IMR-90 (cell line): ENCODE data around the gene PDGFC.
A peak's percentile ranks its signal among the peaks of the same experiment; 100 is the strongest.

Experiments
- BHLHE40 ChIP-seq: fragments of 150-350 bp; IDR thresholded peaks from 2 replicates; pipeline ENCODE4 v1.6.1; 2016; ENCODE audit warnings: mild to moderate bottlenecking, low read depth, low read length
- CHD1 ChIP-seq: IDR thresholded peaks from 2 replicates; pipeline ENCODE4 v1.6.1; 2012; ENCODE audit warnings: low read depth, low read length, improper control_type of control experiment
- MXI1 ChIP-seq: IDR thresholded peaks from 2 replicates; pipeline ENCODE4 v1.6.1; 2012; ENCODE audit warnings: low read depth, mild to moderate bottlenecking, low read length, moderate library complexity, borderline replicate concordance
- NFE2L2 ChIP-seq: fragments of 150-350 bp; IDR thresholded peaks from 2 replicates; pipeline ENCODE4 v1.6.1; 2016; ENCODE audit warnings: low read depth, mild to moderate bottlenecking, low read length
- POLR2A ChIP-seq: IDR thresholded peaks from 2 replicates; pipeline ENCODE4 v1.6.1; 2012; ENCODE audit warnings: mild to moderate bottlenecking, low read depth, low read length
- TF ChIP-seq, protein P1 (sequence below): conservative IDR thresholded peaks from 2 replicates; pipeline ENCODE4 v1.5.1; 2012; ENCODE audit warnings: mild to moderate bottlenecking, low read depth, low read length, improper control_type of control experiment
- TF ChIP-seq, protein P2 (sequence below): fragments of 150-350 bp; IDR thresholded peaks from 2 replicates; pipeline ENCODE4 v1.6.1; 2016; ENCODE audit warnings: low read depth, mild to moderate bottlenecking, low read length, moderate library complexity, borderline replicate concordance

- peak; percentile 84 for TF ChIP-seq BHLHE40
- TF ChIP-seq, protein P1, sequence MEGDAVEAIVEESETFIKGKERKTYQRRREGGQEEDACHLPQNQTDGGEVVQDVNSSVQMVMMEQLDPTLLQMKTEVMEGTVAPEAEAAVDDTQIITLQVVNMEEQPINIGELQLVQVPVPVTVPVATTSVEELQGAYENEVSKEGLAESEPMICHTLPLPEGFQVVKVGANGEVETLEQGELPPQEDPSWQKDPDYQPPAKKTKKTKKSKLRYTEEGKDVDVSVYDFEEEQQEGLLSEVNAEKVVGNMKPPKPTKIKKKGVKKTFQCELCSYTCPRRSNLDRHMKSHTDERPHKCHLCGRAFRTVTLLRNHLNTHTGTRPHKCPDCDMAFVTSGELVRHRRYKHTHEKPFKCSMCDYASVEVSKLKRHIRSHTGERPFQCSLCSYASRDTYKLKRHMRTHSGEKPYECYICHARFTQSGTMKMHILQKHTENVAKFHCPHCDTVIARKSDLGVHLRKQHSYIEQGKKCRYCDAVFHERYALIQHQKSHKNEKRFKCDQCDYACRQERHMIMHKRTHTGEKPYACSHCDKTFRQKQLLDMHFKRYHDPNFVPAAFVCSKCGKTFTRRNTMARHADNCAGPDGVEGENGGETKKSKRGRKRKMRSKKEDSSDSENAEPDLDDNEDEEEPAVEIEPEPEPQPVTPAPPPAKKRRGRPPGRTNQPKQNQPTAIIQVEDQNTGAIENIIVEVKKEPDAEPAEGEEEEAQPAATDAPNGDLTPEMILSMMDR, result no peak
- TF ChIP-seq, protein P2, sequence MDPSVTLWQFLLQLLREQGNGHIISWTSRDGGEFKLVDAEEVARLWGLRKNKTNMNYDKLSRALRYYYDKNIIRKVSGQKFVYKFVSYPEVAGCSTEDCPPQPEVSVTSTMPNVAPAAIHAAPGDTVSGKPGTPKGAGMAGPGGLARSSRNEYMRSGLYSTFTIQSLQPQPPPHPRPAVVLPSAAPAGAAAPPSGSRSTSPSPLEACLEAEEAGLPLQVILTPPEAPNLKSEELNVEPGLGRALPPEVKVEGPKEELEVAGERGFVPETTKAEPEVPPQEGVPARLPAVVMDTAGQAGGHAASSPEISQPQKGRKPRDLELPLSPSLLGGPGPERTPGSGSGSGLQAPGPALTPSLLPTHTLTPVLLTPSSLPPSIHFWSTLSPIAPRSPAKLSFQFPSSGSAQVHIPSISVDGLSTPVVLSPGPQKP, result no peak
- no peak for TF ChIP-seq NFE2L2
- TF ChIP-seq CHD1, result no peak
- TF ChIP-seq MXI1, result no peak
- TF ChIP-seq POLR2A, result no peak
Measured at GRCh38 chr4:156931267-156931666, 40.3 kb downstream of the PDGFC start.
